Pancreas (tissue), 10 donors: ENCODE results near the gene PRSS3. TPM values are rescaled to one million over a fixed set of nuclear protein-coding genes. Genes with fewer than 3 reads are reported as not detected.

ENCODE experiments used
- ATAC-seq, 4 donors: fragments of 200-7000 bp; cut with Tn5 transposase; one replicate each; pipeline versions ENCODE4 v1.8.0 to v1.9.1; 2020; ENCODE audit warnings: mild to moderate bottlenecking in 4 of 4, moderate library complexity in 4 of 4
- DNase-seq, 6 donors: peaks; one replicate each; pipeline ENCODE4 v3.0.0-alpha.2; 2020
- FAIRE-seq: peaks from 2 replicates; lab custom pipeline; 2012; peaks lifted over from hg19 to GRCh38; lab: Jason Lieb, UNC
- H3K27ac ChIP-seq, 4 donors: fragments of 200-600 bp; sonication (generic); 1 replicate in 3 of 4; 2 replicates in 1 of 4; pipeline versions ENCODE4 v1.5.0 to v1.8.0; 2020
- H3K27me3 ChIP-seq, 4 donors: fragments of 200-600 bp; one replicate each; pipeline ENCODE4 v1.8.0; 2021
- H3K36me3 ChIP-seq, 3 donors: fragments of 200-600 bp; sonication (generic) in 1 of 3; one replicate each; pipeline versions ENCODE4 v1.5.0 to v1.8.0; 2020 to 2021
- H3K4me1 ChIP-seq, 3 donors: fragments of 200-600 bp; one replicate each; pipeline ENCODE4 v1.8.0; 2021
- H3K4me3 ChIP-seq, 4 donors: fragments of 200-600 bp; sonication (generic) in 2 of 4; one replicate each; pipeline versions ENCODE4 v1.5.0 to v1.8.0; 2020 to 2021
- H3K9me3 ChIP-seq, 4 donors: fragments of 200-600 bp; one replicate each; pipeline ENCODE4 v1.8.0; 2021
- WGBS, 2 donors: extraction: QIAGEN DNeasy Blood & Tissue Kit; methylation state at CpG; one replicate each; pipeline ENCODE4 v1.1.7; 2013; 5-methylcytosine and 5-hydroxymethylcytosine counted together
- intact Hi-C, 3 donors: fragments of 100-400 bp; cut with DNase I; formaldehyde crosslinking; loops; one replicate each; pipeline versions ENCODE4 v1.11.1 to v1.14.2; 2022
- polyA plus RNA-seq, 2 donors: library from polyadenylated mRNA; stranded (reverse); fragments of 200-250 nt; gene quantifications; one replicate each; pipeline ENCODE4 v1.2.3, GENCODE V29; 2013
- total RNA-seq, 6 donors: library from RNA; stranded (reverse); fragmentation: NEBNext Ultra II Directional in 4 of 6; extraction: Animal tissue kit (Norgen Biotek cat#: 25700) in 4 of 6; gene quantifications; one replicate each; pipeline versions ENCODE4 v1.2.1 to v1.2.4, GENCODE V29; 2021 to 2023
- TF ChIP-seq, protein P1 (sequence below), 4 donors: fragments of 200-600 bp; sonication (generic) in 3 of 4; IDR thresholded peaks; one replicate each; pipeline versions ENCODE4 v1.5.0 to v1.8.0; 2021; ENCODE audit warnings: antibody characterized with exemption in 4 of 4
- donor health status: healthy with polysubstance abuse.
- donor health status: DM: no; HTN: no; CAD: no; lungs with moderate emphysema.
- donor health status: DM: no; HTN: no; CAD: no.
- donor health status: control.
- donor health status: control.
- donor health status: Bipolar disorder and iron deficiency.
- donor health status: DM: yes; HTN: yes; CAD: no.
- donor health status: DM: no; HTN: no; CAD: no.
- donor health status: DM: no; HTN: no; CAD: no.
- donor health status: DM: yes; HTN: yes; CAD: no.

PRSS3 gene
- total and polyA plus RNA-seq, 8 donors = 341 to 5,218 (median 1,394) TPM

DNA sequence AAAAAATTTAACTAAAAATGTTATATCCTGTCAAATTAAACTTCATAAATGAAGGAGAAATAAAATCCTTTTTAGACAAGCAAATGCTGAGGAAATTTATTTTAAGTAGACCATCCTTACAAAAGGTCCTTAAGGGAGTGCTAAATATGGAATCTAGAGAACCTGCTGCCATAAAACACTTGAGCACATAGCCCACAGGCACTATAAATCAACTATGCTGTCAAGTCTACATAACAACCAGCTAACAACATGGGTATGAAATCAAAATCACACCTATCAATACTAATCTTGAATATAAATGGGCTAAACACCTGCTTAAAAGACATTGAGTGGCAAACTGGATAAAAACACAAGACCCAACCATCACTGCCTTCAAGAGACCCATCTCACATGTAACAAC lies 15.1 kb upstream of the PRSS3 start:
- H3K4me1 ChIP-seq = peaks cover 0 to 10% (median 5%) of the 10 kb centered on the region in 3 donors
- no peak overlapping the region for H3K27ac ChIP-seq
- intact Hi-C loops = no loop called here
- no peak for DNase-seq
- H3K9me3 ChIP-seq = no peaks in the 10 kb centered on the region
- no peaks in the 10 kb centered on the region for H3K36me3 ChIP-seq
- ATAC-seq = no peak
- H3K27me3 ChIP-seq = no peaks in the 10 kb centered on the region
- FAIRE-seq = no peak
- TF ChIP-seq, protein P1, sequence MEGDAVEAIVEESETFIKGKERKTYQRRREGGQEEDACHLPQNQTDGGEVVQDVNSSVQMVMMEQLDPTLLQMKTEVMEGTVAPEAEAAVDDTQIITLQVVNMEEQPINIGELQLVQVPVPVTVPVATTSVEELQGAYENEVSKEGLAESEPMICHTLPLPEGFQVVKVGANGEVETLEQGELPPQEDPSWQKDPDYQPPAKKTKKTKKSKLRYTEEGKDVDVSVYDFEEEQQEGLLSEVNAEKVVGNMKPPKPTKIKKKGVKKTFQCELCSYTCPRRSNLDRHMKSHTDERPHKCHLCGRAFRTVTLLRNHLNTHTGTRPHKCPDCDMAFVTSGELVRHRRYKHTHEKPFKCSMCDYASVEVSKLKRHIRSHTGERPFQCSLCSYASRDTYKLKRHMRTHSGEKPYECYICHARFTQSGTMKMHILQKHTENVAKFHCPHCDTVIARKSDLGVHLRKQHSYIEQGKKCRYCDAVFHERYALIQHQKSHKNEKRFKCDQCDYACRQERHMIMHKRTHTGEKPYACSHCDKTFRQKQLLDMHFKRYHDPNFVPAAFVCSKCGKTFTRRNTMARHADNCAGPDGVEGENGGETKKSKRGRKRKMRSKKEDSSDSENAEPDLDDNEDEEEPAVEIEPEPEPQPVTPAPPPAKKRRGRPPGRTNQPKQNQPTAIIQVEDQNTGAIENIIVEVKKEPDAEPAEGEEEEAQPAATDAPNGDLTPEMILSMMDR (IDR thresholded peaks at IDR 0.05) = no peak
- no peak overlapping the region for H3K4me3 ChIP-seq

DNA sequence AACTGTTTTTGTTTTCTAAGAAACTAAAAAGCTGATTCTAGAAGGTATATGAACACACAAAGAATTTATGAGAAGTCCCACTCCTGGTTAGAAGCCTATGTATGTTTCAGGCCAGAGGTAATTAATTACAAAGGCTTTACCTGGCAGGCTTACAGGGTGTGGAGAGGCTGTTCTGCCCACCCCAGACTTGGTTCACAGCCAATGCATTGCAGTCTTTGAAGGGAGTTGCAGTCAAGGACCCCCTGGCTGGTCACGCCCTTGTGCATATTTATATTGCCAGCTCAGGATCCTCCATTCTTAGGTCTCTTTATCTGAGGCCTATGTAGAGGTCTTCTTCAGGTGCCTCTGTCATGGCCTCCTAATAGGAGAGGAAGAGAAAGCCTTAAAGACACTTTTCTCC lies 13.6 kb upstream of the PRSS3 start:
- intact Hi-C loops = no loop called here
- ATAC-seq = no peak
- WGBS, 2 donors = 76 to 77% methylated on average over 1 of the region's 1 CpG
- no peaks in the 10 kb centered on the region for H3K9me3 ChIP-seq
- no peaks in the 10 kb centered on the region for H3K36me3 ChIP-seq
- peak overlapping the region in 1 of 4 donors; percentile 5 for H3K27ac ChIP-seq
- peaks cover 0 to 10% (median 5%) of the 10 kb centered on the region in 3 donors for H3K4me1 ChIP-seq
- TF ChIP-seq, protein P1 (IDR thresholded peaks at IDR 0.05) = no peak
- FAIRE-seq = no peak
- no peak overlapping the region for H3K4me3 ChIP-seq
- DNase-seq = no peak
- no peaks in the 10 kb centered on the region for H3K27me3 ChIP-seq

DNA sequence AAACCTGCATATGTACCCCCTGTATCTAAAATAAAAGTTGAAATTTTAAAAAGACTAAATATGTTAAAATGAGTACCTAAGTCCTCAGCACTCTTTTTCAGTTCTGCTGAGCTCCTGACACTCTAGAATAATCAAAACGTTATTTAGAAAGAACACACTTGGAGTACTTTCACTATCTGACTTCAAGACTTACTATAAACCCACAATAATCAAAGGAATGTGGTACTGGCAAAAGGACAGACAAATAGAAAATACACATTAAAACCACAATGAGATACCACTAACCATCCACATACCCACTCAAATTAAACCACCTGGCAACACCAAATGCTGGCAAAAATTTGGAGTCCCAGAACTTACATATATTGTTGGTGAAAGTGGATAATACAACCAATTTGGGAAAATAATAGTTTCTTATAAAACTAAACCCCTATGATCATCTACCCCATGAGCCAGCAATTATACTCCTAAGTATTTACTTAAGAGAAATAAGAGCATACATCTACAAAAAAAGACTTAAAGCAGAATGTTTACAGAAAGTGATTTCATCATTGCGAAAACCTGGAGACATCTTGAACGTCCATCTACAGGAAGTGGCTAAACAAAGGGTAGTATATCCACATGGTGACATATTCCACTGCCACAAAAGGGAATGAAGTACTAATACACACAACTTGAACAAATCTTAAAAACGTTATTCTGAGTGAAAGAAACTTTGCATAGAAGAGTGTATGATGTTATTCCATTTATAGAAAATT lies 12.8 kb upstream of the PRSS3 start:
- Histone ChIP-seq H3K4me3 (no peak overlapping the region), H3K36me3 (no peaks in the 10 kb centered on the region), H3K27ac (peak overlapping the region in 1 of 4 donors; percentile 5), H3K27me3 (no peaks in the 10 kb centered on the region), H3K4me1 (peaks cover 0 to 10% (median 5%) of the 10 kb centered on the region in 3 donors), H3K9me3 (no peaks in the 10 kb centered on the region)
- WGBS, 2 donors = 30 to 34% methylated on average over 4 of the region's 4 CpGs
- ATAC-seq (no peak), FAIRE-seq (no peak), DNase-seq (no peak)
- TF ChIP-seq, protein P1 (IDR thresholded peaks at IDR 0.05) = no peak
- intact Hi-C loops = no loop called here

DNA sequence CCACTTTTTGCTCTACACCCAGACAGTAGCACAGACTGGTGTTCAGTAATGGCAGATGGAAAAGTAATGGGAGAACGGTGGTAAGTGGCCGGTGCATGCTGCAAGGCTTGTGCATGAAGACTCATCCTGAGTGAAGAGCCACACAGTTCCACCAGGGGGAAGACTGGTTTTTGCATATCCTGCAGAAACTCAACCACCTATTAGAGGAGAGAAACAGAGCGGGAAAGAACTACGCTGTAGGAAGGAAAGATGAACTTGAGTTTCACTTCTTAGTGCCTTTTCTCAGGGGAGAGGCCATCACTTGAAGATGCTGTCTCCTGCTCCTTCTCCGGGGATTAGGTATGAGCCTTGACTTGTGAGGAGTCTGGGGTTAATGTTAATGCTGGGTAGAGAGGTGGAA lies 9.4 kb upstream of the PRSS3 start:
- Histone ChIP-seq H3K27ac (peak overlapping the region in 2 of 4 donors; percentile 77 to 85), H3K4me1 (peaks cover 9 to 18% (median 12%) of the 10 kb centered on the region in 3 donors), H3K36me3 (no peaks in the 10 kb centered on the region), H3K4me3 (peak overlapping the region in 3 of 4 donors; percentile 17 to 35 (median 31)), H3K27me3 (no peaks in the 10 kb centered on the region), H3K9me3 (no peaks in the 10 kb centered on the region)
- DNase-seq (peak in 3 of 6 donors; percentile 41 to 68 (median 51)), ATAC-seq (peak; percentile 72 to 83 (median 77)), FAIRE-seq (no peak)
- TF ChIP-seq, protein P1 (IDR thresholded peaks at IDR 0.05) = peak; percentile 6 to 43 (median 22)
- 36 to 37% methylated on average over 5 of the region's 5 CpGs for whole genome bisulfite sequencing, 2 donors
- intact Hi-C loops = no loop called here

DNA sequence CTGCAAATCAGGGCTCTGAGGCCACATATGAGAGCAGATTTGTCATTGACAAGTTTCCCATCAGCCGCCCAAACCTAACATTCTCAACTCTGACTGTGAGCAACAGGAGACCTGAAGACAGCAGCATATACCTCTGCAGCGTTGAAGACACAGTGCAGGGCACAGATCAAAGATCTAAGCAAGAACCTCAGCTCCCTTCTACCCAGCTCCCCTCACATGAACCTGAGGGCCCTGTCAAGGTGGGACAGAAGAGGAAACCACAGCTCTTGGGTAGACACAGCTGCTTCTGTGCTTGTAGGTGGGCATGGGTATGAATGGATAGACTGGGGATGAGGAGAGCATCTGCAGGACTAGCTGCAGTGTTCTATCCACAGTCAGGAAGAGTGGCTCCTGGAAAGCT lies 8.7 kb upstream of the PRSS3 start:
- intact Hi-C loops = no loop called here
- H3K27ac ChIP-seq = peak overlapping the region in 2 of 4 donors; percentile 77 to 85
- WGBS, 2 donors = 42 to 43% methylated on average over 2 of the region's 2 CpGs
- H3K4me3 ChIP-seq = peak overlapping the region in 3 of 4 donors; percentile 17 to 35 (median 31)
- no peaks in the 10 kb centered on the region for H3K9me3 ChIP-seq
- no peak for FAIRE-seq
- TF ChIP-seq, protein P1 (IDR thresholded peaks at IDR 0.05) = no peak
- H3K4me1 ChIP-seq = peaks cover 13 to 18% (median 16%) of the 10 kb centered on the region in 3 donors
- H3K27me3 ChIP-seq = no peaks in the 10 kb centered on the region
- DNase-seq = no peak
- ATAC-seq = peak in 2 of 4 donors; percentile 2 to 5
- H3K36me3 ChIP-seq = no peaks in the 10 kb centered on the region
